A673 (cell line): ENCODE measurements around the gene MRPL45. TPM values are rescaled to one million over a fixed set of nuclear protein-coding genes. Genes with fewer than 3 reads are reported as not detected.

Experiments
- BruUV-seq: library from RNA; stranded (reverse); fragments of 400-500 nt; replicated peaks from 2 replicates; lab custom pipeline; 2021; lab: Mats Ljungman, UMichigan
- CTCF ChIA-PET: fragments of 300-600 bp; sonication (Branson Sonifier 250); formaldehyde crosslinking; loops from one replicate; lab custom pipeline; 2022; ENCODE audit warnings: antibody characterized with exemption; lab: Charles Lee
- POLR2A ChIA-PET: fragments of 300-600 bp; sonication (Branson Sonifier 250); formaldehyde crosslinking; loops from one replicate; lab custom pipeline; 2022; ENCODE audit warnings: antibody characterized with exemption; ENCODE audit not compliant: low non-redundant PET; lab: Charles Lee
- DNase-seq: peaks from one replicate; pipeline ENCODE4 v3.0.0-alpha.2; 2015; ENCODE audit warnings: low spot score
- H3K27ac ChIP-seq: fragments of 200-600 bp; sonication (generic); 2 replicates; pipeline ENCODE4 v1.5.1; 2016; ENCODE audit warnings: mixed run types, low read depth, mild to moderate bottlenecking, mixed read lengths, antibody characterized with exemption, low read length; ENCODE audit not compliant: poor library complexity, severe bottlenecking
- H3K27me3 ChIP-seq: fragments of 200-600 bp; sonication (generic); replicated peaks from 2 replicates; pipeline ENCODE4 v1.6.1; 2017; ENCODE audit warnings: mixed run types, low read depth, mild to moderate bottlenecking, mixed read lengths, antibody characterized with exemption, low read length; ENCODE audit not compliant: insufficient read depth, poor library complexity
- H3K36me3 ChIP-seq: fragments of 200-600 bp; sonication (generic); 2 replicates; pipeline ENCODE4 v1.6.1; 2016; ENCODE audit warnings: mixed run types, mild to moderate bottlenecking, mixed read lengths, antibody characterized with exemption, low read length; ENCODE audit not compliant: insufficient read depth, poor library complexity, severe bottlenecking
- H3K4me1 ChIP-seq: fragments of 200-600 bp; sonication (generic); 2 replicates; pipeline ENCODE4 v1.6.1; 2017; ENCODE audit warnings: mixed run types, mild to moderate bottlenecking, mixed read lengths, antibody characterized with exemption, low read length; ENCODE audit not compliant: insufficient read depth, poor library complexity, severe bottlenecking
- H3K4me3 ChIP-seq: fragments of 200-600 bp; sonication (generic); 2 replicates; pipeline ENCODE4 v1.5.1; 2016; ENCODE audit warnings: low read depth, mixed run types, mild to moderate bottlenecking, mixed read lengths, low read length; ENCODE audit not compliant: poor library complexity, severe bottlenecking
- H3K9me3 ChIP-seq: fragments of 200-600 bp; sonication (generic); 2 replicates; pipeline ENCODE4 v1.6.1; 2016; ENCODE audit warnings: mixed run types, low read depth, mild to moderate bottlenecking, mixed read lengths, antibody characterized with exemption, low read length; ENCODE audit not compliant: poor library complexity, severe bottlenecking
- EZH2 ChIP-seq: fragments of 200-600 bp; sonication (generic); IDR thresholded peaks from 2 replicates; pipeline ENCODE4 v1.6.1; 2017; ENCODE audit warnings: borderline replicate concordance, low read depth, mild to moderate bottlenecking, mixed read lengths, antibody characterized with exemption, low read length; ENCODE audit not compliant: poor library complexity, severe bottlenecking
- intact Hi-C: fragments of 100-400 bp; cut with micrococcal nuclease; formaldehyde crosslinking; loops from one replicate; pipeline ENCODE4 v1.10.0; 2022; ENCODE audit not compliant: unreplicated experiment
- total RNA-seq: library from RNA; stranded (reverse); gene quantifications from 2 replicates; pipeline ENCODE4 v1.2.3, GENCODE V29; 2021
- TF ChIP-seq, protein P1 (sequence below): fragments of 300-800, 200-600 bp; sonication (generic); conservative IDR thresholded peaks from 2 replicates; pipeline ENCODE4 v1.5.1; 2017; ENCODE audit warnings: low read depth, mild to moderate bottlenecking, antibody characterized with exemption, low read length, moderate library complexity, mixed read lengths

Gene MRPL45
- total RNA-seq, 1 experiment from 2014 or later: 34.4 TPM

DNA sequence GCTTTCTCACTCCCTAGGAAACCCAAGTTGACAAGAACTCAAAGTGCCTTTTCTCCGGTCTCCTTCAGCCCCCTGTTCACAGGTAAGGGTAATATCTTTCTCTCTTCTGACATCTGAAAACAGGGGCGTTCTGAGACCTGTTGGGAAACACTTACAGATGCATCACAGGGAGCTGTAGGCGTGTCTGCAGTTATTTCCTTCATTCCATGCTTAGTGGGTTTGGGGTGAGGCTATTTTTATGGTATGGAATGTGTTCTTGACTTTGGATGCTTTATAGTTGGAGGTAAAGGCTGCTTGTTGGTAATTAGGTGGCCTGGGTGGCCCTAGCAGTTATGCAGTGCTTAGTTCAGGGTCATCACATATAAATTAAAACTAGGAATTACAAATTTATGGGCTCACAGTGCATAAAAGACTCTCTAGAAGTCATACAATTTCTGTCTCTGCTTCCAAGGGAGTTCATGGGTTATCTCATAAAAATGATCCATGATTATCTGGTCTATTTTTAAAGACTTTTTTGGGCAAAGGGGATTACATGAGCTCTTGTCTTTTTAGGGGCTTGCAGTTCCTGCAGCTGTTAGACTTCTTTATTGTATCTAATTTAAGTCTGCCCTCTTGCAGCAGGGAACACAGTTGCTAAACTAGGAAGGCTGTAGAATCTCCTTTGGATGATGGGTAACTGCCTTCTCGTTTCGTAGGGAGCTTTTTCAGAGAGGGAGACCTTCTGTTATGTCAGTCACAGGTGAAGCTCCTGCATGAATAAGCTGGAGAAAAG is 64.9 kb downstream of the MRPL45 start:
- POLR2A ChIA-PET: no interaction called here
- intact Hi-C loops: no loop called here
- no peaks in the 10 kb centered on the region for H3K9me3 ChIP-seq
- H3K4me3 ChIP-seq: no peak overlapping the region
- no peaks in the 10 kb centered on the region for H3K36me3 ChIP-seq
- DNase-seq: no peak
- no TSS peak for BruUV-seq
- TF ChIP-seq EZH2: no peak
- TF ChIP-seq, protein P1, sequence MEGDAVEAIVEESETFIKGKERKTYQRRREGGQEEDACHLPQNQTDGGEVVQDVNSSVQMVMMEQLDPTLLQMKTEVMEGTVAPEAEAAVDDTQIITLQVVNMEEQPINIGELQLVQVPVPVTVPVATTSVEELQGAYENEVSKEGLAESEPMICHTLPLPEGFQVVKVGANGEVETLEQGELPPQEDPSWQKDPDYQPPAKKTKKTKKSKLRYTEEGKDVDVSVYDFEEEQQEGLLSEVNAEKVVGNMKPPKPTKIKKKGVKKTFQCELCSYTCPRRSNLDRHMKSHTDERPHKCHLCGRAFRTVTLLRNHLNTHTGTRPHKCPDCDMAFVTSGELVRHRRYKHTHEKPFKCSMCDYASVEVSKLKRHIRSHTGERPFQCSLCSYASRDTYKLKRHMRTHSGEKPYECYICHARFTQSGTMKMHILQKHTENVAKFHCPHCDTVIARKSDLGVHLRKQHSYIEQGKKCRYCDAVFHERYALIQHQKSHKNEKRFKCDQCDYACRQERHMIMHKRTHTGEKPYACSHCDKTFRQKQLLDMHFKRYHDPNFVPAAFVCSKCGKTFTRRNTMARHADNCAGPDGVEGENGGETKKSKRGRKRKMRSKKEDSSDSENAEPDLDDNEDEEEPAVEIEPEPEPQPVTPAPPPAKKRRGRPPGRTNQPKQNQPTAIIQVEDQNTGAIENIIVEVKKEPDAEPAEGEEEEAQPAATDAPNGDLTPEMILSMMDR: no peak
- H3K4me1 ChIP-seq: no peaks in the 10 kb centered on the region
- no peak overlapping the region for H3K27ac ChIP-seq
- no peaks in the 10 kb centered on the region for H3K27me3 ChIP-seq
- CTCF ChIA-PET: no interaction called here

DNA sequence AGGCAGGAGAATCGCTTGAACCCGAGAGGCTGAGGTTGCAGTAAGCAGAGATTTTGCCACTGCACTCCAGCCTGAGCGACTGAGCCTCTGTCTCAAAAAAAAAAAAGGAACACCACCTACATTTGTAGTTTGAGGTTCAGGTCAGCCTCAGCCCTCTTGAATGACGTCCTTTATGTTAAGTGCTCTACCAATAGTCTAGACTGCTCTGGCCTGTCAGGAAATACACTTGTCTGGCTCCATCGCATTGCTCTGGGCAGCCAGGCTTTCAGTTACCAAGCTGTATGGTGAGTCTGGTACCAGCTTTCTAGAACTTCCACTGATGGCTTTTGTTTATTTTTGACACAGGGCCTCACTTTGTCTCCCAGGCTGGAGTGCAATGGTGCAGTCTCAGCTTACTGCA is 66.0 kb downstream of the MRPL45 start:
- ChIA-PET CTCF (no interaction called here), POLR2A (no interaction called here)
- no peak for DNase-seq
- Histone ChIP-seq H3K4me1 (no peaks in the 10 kb centered on the region), H3K9me3 (no peaks in the 10 kb centered on the region), H3K27ac (no peak overlapping the region), H3K36me3 (no peaks in the 10 kb centered on the region), H3K27me3 (no peaks in the 10 kb centered on the region), H3K4me3 (no peak overlapping the region)
- intact Hi-C loops: no loop called here
- TF ChIP-seq, protein P1: no peak
- no peak for TF ChIP-seq EZH2
- no TSS peak for BruUV-seq

DNA sequence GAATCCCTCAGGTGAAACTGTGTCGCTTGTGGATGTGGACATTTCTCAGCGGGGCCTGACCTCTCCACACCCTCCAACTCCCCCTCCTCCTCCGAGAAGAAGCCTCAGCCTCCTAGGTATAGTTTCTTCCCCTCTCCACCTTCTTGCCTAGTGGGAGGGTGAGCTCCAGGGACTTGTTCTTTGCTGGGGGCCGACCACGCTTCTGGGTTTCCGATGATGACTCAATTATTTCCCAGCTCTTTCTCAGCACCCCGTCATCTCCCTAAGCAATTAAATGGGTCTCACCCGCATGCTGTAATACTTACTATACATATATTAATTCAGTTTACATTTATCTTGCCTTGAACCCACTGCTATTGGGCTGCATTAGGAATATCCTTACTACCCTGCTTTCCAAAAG is 67.8 kb downstream of the MRPL45 start:
- Histone ChIP-seq H3K4me3 (no peak overlapping the region), H3K36me3 (no peaks in the 10 kb centered on the region), H3K27ac (no peak overlapping the region), H3K9me3 (no peaks in the 10 kb centered on the region), H3K4me1 (no peaks in the 10 kb centered on the region), H3K27me3 (no peaks in the 10 kb centered on the region)
- no peak for DNase-seq
- ChIA-PET CTCF (interaction anchor here (0.5 kb wide), 1 partner anchor 82 kb away, joined by 4 read pairs; no protein-coding TSS in a partner anchor), POLR2A (no interaction called here)
- TF ChIP-seq, protein P1: no peak
- TF ChIP-seq EZH2: no peak
- BruUV-seq: no TSS peak
- intact Hi-C loops: no loop called here
